Tibial artery (tissue), 4 donors: Measurements from ENCODE around the gene DENND1C.

Experiments used
- DNase-seq, 2 donors: peaks; one replicate each; pipeline ENCODE4 v3.0.0-alpha.2; 2019
- H3K27ac ChIP-seq, 2 donors: fragments of 200-600 bp; sonication (generic) in 1 of 2; 1 replicate in 1 of 2; 2 replicates in 1 of 2; pipeline ENCODE4 v1.5.1; 2018 to 2019; ENCODE audit warnings: mild to moderate bottlenecking in 1 of 2
- H3K27me3 ChIP-seq, 2 donors: fragments of 200-600 bp; sonication (generic) in 1 of 2; one replicate each; pipeline versions ENCODE4 v1.5.1 to v1.6.0; 2016 to 2019
- H3K36me3 ChIP-seq, 3 donors: fragments of 200-600 bp; sonication (generic) in 2 of 3; one replicate each; pipeline ENCODE4 v1.5.1; 2016 to 2019; ENCODE audit warnings: mild to moderate bottlenecking in 2 of 3
- H3K4me1 ChIP-seq, 4 donors: fragments of 200-600 bp; sonication (generic) in 2 of 4; 1 replicate in 3 of 4; 2 replicates in 1 of 4; pipeline ENCODE4 v1.5.1; 2016 to 2019
- H3K4me3 ChIP-seq, 2 donors: fragments of 200-600 bp; sonication (generic) in 1 of 2; 1 replicate in 1 of 2; 2 replicates in 1 of 2; pipeline ENCODE4 v1.5.1; 2018 to 2019; ENCODE audit warnings: mild to moderate bottlenecking in 2 of 2
- H3K9me3 ChIP-seq, 3 donors: fragments of 200-600 bp; sonication (generic) in 1 of 3; one replicate each; pipeline ENCODE4 v1.5.1; 2016 to 2019
- intact Hi-C: fragments of 100-400 bp; cut with DNase I; formaldehyde crosslinking; loops from one replicate; pipeline ENCODE4 v1.15.0; 2023; ENCODE audit warnings: low total_unique reads
- TF ChIP-seq, protein P1 (sequence below), 2 experiments: fragments of 200-600 bp in 1 of 2; fragments of 450-650 bp in 1 of 2; IDR thresholded peaks; one replicate each; pipeline ENCODE4 v1.5.1; 2017 to 2019; ENCODE audit warnings: antibody characterized with exemption in 2 of 2, mild to moderate bottlenecking in 1 of 2, moderate library complexity in 1 of 2

The DENND1C gene

GRCh38 chr19:6425732-6426620 is 55.6 kb downstream of the DENND1C start:
- Histone ChIP-seq H3K27ac (peak overlapping the region; percentile 38 to 73), H3K4me1 (peaks cover 0 to 34% (median 27%) of the 10 kb centered on the region in 4 donors), H3K9me3 (no peaks in the 10 kb centered on the region), H3K27me3 (no peaks in the 10 kb centered on the region), H3K4me3 (peak overlapping the region; percentile 10), H3K36me3 (peaks cover 0 to 13% (median 11%) of the 10 kb centered on the region in 3 donors)
- TF ChIP-seq, protein P1, sequence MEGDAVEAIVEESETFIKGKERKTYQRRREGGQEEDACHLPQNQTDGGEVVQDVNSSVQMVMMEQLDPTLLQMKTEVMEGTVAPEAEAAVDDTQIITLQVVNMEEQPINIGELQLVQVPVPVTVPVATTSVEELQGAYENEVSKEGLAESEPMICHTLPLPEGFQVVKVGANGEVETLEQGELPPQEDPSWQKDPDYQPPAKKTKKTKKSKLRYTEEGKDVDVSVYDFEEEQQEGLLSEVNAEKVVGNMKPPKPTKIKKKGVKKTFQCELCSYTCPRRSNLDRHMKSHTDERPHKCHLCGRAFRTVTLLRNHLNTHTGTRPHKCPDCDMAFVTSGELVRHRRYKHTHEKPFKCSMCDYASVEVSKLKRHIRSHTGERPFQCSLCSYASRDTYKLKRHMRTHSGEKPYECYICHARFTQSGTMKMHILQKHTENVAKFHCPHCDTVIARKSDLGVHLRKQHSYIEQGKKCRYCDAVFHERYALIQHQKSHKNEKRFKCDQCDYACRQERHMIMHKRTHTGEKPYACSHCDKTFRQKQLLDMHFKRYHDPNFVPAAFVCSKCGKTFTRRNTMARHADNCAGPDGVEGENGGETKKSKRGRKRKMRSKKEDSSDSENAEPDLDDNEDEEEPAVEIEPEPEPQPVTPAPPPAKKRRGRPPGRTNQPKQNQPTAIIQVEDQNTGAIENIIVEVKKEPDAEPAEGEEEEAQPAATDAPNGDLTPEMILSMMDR (IDR thresholded peaks at IDR 0.05), result no peak
- DNase-seq, result no peak
- intact Hi-C loops, result loop anchor here (2.0 kb wide), 1 partner anchor 53 kb away; the partner anchor contains the start of gene ALKBH7

DNA sequence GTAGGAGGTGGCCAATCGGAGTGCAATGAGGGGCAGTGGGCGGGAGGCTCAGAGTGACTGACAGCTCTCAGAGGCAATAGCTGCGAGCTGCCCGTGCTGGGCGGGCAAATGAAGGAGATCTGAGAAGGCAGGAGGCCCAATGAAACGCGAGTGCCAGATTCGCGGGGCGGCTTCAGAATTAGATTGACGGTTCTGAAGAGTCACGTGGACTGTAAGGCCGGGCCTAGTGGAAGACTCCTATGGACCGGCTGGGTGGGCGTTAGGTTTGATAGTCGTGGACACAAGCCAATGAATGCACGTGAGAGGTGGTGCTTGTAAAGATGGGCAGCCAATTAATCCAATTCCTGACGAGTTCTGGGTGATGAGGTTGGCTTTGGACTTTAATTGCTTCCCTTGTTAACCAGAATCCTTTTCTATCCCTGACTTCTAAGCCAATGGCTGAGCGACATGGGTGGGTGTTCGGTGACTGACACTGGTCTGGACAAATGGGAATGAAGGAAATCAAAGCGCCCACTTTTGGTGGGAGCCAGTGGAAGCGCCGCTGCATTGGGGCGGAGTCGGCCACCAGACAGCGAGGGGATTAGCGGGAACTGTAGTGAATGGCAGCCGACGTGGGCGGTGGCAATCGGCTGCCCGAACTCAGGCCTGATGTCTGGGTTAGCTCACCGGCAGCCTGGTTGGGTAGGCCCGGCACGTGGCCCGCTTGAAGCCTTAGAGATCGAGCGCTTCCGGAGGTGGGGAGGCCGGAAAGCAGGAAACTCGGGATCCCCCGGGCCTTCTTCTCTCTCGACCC is 56.5 kb downstream of the DENND1C start:
- TF ChIP-seq, protein P1 (IDR thresholded peaks at IDR 0.05), result peak in 1 of 2 experiments; percentile 35
- peak; percentile 100 for DNase-seq
- intact Hi-C loops, result loop anchor here (2.0 kb wide), 1 partner anchor 52 kb away; the partner anchor contains the start of gene ALKBH7
- peak overlapping the region; percentile 67 to 75 for H3K4me3 ChIP-seq
- no peaks in the 10 kb centered on the region for H3K27me3 ChIP-seq
- no peaks in the 10 kb centered on the region for H3K9me3 ChIP-seq
- H3K27ac ChIP-seq, result peak overlapping the region; percentile 38 to 75
- H3K36me3 ChIP-seq, result peaks cover 4 to 20% (median 19%) of the 10 kb centered on the region in 3 donors
- peaks cover 0 to 35% (median 27%) of the 10 kb centered on the region in 4 donors for H3K4me1 ChIP-seq

GRCh38 chr19:6424195-6424938 is 57.2 kb downstream of the DENND1C start, which contains the start of gene KHSRP:
Gene KHSRP (minus strand): TSS chr19:6424811. CDS start chr19:6424701, 110 bp downstream.
- Histone ChIP-seq H3K4me1 (peaks cover 0 to 35% (median 27%) of the 10 kb centered on the region in 4 donors), H3K9me3 (no peaks in the 10 kb centered on the region), H3K27me3 (no peaks in the 10 kb centered on the region), H3K4me3 (peak within 1 kb of the TSS; percentile 67 to 75), H3K36me3 (peaks cover 10 to 28% (median 27%) of the 10 kb centered on the region in 3 donors), H3K27ac (peak within 1 kb of the TSS; percentile 45 to 75)
- TF ChIP-seq, protein P1 (IDR thresholded peaks at IDR 0.05), result no peak
- DNase-seq, result no peak
- intact Hi-C loops, result loop anchor here (2.0 kb wide), 1 partner anchor 52 kb away; the partner anchor contains the start of gene ALKBH7

GRCh38 chr19:6423499-6424194 is 57.9 kb downstream of the DENND1C start:
- H3K27me3 ChIP-seq, result no peaks in the 10 kb centered on the region
- intact Hi-C loops, result loop anchor here (2.0 kb wide), 1 partner anchor 51 kb away; the partner anchor contains the start of gene ALKBH7
- DNase-seq, result no peak
- peak overlapping the region; percentile 67 to 75 for H3K4me3 ChIP-seq
- H3K4me1 ChIP-seq, result peaks cover 0 to 35% (median 27%) of the 10 kb centered on the region in 4 donors
- TF ChIP-seq, protein P1 (IDR thresholded peaks at IDR 0.05), result no peak
- H3K36me3 ChIP-seq, result peaks cover 12 to 35% (median 34%) of the 10 kb centered on the region in 3 donors
- peak overlapping the region; percentile 45 to 75 for H3K27ac ChIP-seq
- H3K9me3 ChIP-seq, result no peaks in the 10 kb centered on the region
